Measurements from ENCODE around the gene CHDH.

DNA sequence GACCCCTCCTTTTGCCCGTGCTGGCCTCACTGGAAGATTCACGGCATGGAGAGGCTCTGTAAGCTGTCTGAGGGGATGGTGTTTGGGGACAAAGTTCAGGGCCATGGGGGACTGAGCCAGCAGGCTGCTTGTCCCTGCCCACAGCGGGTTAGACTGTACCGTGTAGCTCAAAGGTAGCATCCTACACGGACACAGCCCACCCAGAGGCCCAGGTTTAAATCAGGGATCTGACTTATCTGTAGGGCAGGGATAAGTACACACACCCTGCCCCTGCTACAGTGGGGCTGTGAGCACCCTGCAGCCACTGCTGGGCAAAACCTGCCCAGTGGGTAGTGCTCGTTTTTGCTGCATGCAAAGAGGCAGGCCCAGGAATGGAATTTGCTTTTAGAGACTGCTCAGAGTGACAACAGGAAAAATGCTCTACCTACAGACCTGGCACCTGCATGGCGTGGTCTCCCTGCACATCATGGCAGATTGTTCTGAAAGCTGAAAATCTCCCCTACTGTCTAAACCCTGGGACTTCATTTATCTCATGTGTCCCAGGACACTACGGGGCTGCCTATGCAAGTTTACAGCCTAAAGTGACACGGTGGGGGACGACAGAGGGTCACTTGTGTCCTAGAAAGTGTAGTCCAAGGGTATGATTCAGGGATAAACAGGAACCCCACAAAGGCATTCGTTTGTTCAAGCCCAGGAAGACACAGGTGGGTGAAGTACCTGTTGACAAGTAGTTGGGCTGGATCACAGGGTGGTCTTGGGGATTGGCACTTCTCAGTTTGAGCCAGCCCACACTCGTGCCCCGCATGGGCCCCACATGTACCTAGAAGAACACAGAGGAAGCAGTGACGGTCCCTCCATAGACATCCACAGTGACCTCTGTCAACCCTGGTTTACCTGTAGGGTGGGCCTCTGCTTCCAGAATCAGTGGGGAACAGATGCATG, 27.7 kb downstream of the CHDH start:
- TF ChIP-seq, protein P1, sequence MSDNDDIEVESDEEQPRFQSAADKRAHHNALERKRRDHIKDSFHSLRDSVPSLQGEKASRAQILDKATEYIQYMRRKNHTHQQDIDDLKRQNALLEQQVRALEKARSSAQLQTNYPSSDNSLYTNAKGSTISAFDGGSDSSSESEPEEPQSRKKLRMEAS (IDR thresholded peaks at IDR 0.05) = no peak
- TF ChIP-seq TAF1 (IDR thresholded peaks at IDR 0.05; ENCODE audit: low read depth) = no peak
- no peak for TF ChIP-seq CEBPB (IDR thresholded peaks at IDR 0.05)
- no peak for TF ChIP-seq CREB1 (IDR thresholded peaks at IDR 0.05; ENCODE audit: low read depth)
- TF ChIP-seq EP300 (IDR thresholded peaks at IDR 0.05; ENCODE audit: borderline replicate concordance) = no peak
- TF ChIP-seq ZBTB7A (IDR thresholded peaks at IDR 0.05; ENCODE audit: low read depth) = no peak
- TF ChIP-seq, protein P2, sequence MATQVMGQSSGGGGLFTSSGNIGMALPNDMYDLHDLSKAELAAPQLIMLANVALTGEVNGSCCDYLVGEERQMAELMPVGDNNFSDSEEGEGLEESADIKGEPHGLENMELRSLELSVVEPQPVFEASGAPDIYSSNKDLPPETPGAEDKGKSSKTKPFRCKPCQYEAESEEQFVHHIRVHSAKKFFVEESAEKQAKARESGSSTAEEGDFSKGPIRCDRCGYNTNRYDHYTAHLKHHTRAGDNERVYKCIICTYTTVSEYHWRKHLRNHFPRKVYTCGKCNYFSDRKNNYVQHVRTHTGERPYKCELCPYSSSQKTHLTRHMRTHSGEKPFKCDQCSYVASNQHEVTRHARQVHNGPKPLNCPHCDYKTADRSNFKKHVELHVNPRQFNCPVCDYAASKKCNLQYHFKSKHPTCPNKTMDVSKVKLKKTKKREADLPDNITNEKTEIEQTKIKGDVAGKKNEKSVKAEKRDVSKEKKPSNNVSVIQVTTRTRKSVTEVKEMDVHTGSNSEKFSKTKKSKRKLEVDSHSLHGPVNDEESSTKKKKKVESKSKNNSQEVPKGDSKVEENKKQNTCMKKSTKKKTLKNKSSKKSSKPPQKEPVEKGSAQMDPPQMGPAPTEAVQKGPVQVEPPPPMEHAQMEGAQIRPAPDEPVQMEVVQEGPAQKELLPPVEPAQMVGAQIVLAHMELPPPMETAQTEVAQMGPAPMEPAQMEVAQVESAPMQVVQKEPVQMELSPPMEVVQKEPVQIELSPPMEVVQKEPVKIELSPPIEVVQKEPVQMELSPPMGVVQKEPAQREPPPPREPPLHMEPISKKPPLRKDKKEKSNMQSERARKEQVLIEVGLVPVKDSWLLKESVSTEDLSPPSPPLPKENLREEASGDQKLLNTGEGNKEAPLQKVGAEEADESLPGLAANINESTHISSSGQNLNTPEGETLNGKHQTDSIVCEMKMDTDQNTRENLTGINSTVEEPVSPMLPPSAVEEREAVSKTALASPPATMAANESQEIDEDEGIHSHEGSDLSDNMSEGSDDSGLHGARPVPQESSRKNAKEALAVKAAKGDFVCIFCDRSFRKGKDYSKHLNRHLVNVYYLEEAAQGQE (IDR thresholded peaks at IDR 0.05; ENCODE audit: low read depth) = no peak
- no peak for TF ChIP-seq TCF12 (IDR thresholded peaks at IDR 0.05; ENCODE audit: low read depth)
- no peak for TF ChIP-seq RAD21 (IDR thresholded peaks at IDR 0.05; ENCODE audit: low read depth)
- TF ChIP-seq, protein P3, sequence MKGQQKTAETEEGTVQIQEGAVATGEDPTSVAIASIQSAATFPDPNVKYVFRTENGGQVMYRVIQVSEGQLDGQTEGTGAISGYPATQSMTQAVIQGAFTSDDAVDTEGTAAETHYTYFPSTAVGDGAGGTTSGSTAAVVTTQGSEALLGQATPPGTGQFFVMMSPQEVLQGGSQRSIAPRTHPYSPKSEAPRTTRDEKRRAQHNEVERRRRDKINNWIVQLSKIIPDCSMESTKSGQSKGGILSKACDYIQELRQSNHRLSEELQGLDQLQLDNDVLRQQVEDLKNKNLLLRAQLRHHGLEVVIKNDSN (IDR thresholded peaks at IDR 0.05) = no peak
- TF ChIP-seq YY1 (IDR thresholded peaks at IDR 0.05; ENCODE audit: low read depth) = no peak
